ENCODE data around the gene MMP1. TPM values are rescaled to one million over a fixed set of nuclear protein-coding genes. Genes with fewer than 3 reads are reported as not detected.

Gene MMP1
- total RNA-seq, 1 experiment from 2014 or later, result not detected

DNA sequence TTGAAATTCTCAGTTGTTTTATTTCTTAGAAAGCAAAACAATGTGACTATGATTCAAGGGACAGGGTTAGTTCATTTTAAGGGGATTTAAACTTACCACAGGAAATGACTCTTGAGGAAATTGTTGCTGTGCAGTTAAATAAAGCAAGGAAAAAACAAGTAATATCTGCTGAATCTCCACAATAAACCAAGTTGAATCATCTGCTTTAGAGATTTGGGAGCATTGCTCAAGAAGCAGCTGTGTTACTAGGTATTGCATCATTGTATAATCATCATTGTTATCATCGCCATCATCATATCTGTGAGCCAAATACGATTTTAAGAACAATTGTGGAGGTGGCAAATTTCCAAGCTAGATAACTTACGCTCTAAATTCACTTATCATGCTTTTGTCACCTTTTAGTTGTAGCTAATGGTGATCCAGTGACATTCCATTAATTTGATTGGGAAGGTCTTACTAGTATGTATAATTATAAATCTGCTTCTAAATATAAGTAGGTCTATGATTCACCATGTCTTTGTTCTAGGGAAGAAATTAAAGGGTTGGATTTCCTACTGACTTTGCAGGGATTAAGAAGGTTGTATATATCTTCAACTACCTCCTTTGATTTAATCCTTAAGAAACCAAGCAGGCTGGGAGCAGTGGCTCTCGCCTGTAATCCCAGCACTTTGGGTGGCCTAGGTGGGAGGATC, 37.5 kb downstream of the MMP1 start:
- ATAC-seq, result no peak
- Mint-ChIP-seq H3K4me1 (peaks cover 16% of the 10 kb centered on the region), H3K36me3 (no peaks in the 10 kb centered on the region), H3K27ac (no peak overlapping the region), H3K27me3 (ENCODE audit: low read depth) (no peaks in the 10 kb centered on the region; the same call in 1 of the 2 replicates), H3K4me3 (no peak overlapping the region), H3K9me3 (no peaks in the 10 kb centered on the region)
- DNase-seq (ENCODE audit: low spot score), result no peak
- TF ChIP-seq, protein P1, sequence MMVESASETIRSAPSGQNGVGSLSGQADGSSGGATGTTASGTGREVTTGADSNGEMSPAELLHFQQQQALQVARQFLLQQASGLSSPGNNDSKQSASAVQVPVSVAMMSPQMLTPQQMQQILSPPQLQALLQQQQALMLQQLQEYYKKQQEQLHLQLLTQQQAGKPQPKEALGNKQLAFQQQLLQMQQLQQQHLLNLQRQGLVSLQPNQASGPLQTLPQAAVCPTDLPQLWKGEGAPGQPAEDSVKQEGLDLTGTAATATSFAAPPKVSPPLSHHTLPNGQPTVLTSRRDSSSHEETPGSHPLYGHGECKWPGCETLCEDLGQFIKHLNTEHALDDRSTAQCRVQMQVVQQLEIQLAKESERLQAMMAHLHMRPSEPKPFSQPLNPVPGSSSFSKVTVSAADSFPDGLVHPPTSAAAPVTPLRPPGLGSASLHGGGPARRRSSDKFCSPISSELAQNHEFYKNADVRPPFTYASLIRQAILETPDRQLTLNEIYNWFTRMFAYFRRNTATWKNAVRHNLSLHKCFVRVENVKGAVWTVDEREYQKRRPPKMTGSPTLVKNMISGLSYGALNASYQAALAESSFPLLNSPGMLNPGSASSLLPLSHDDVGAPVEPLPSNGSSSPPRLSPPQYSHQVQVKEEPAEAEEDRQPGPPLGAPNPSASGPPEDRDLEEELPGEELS (CRISPR knock-in tag; IDR thresholded peaks at IDR 0.05), result no peak
- TF ChIP-seq CREB1 (CRISPR knock-in tag; IDR thresholded peaks at IDR 0.05), result no peak
- TF ChIP-seq, protein P2, sequence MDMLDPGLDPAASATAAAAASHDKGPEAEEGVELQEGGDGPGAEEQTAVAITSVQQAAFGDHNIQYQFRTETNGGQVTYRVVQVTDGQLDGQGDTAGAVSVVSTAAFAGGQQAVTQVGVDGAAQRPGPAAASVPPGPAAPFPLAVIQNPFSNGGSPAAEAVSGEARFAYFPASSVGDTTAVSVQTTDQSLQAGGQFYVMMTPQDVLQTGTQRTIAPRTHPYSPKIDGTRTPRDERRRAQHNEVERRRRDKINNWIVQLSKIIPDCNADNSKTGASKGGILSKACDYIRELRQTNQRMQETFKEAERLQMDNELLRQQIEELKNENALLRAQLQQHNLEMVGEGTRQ (CRISPR knock-in tag; IDR thresholded peaks at IDR 0.05), result no peak
- no peak for TF ChIP-seq ATF6 (CRISPR knock-in tag; IDR thresholded peaks at IDR 0.05)
- TF ChIP-seq ZNF416 (CRISPR knock-in tag; IDR thresholded peaks at IDR 0.05), result no peak
- TF ChIP-seq NR2C2 (CRISPR knock-in tag; IDR thresholded peaks at IDR 0.05), result no peak
- no peak for TF ChIP-seq JAZF1 (CRISPR knock-in tag; IDR thresholded peaks at IDR 0.05)
- no peak for TF ChIP-seq ZNF138 (CRISPR knock-in tag; conservative IDR thresholded peaks at IDR 0.05)
- no peak for TF ChIP-seq GTF2I (CRISPR knock-in tag; conservative IDR thresholded peaks at IDR 0.05)
- no peak for TF ChIP-seq HMGXB4 (CRISPR knock-in tag; IDR thresholded peaks at IDR 0.05)
- no peak for TF ChIP-seq ESRRA (CRISPR knock-in tag; IDR thresholded peaks at IDR 0.05; ENCODE audit: borderline replicate concordance)
- TF ChIP-seq ZNF425 (CRISPR knock-in tag; conservative IDR thresholded peaks at IDR 0.05), result no peak
- no peak for TF ChIP-seq USF1 (CRISPR knock-in tag; IDR thresholded peaks at IDR 0.05)
- TF ChIP-seq, protein P3, sequence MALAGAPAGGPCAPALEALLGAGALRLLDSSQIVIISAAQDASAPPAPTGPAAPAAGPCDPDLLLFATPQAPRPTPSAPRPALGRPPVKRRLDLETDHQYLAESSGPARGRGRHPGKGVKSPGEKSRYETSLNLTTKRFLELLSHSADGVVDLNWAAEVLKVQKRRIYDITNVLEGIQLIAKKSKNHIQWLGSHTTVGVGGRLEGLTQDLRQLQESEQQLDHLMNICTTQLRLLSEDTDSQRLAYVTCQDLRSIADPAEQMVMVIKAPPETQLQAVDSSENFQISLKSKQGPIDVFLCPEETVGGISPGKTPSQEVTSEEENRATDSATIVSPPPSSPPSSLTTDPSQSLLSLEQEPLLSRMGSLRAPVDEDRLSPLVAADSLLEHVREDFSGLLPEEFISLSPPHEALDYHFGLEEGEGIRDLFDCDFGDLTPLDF (CRISPR knock-in tag; IDR thresholded peaks at IDR 0.05), result no peak
- TF ChIP-seq ZMAT4 (CRISPR knock-in tag; IDR thresholded peaks at IDR 0.05), result no peak
- TF ChIP-seq, protein P4, sequence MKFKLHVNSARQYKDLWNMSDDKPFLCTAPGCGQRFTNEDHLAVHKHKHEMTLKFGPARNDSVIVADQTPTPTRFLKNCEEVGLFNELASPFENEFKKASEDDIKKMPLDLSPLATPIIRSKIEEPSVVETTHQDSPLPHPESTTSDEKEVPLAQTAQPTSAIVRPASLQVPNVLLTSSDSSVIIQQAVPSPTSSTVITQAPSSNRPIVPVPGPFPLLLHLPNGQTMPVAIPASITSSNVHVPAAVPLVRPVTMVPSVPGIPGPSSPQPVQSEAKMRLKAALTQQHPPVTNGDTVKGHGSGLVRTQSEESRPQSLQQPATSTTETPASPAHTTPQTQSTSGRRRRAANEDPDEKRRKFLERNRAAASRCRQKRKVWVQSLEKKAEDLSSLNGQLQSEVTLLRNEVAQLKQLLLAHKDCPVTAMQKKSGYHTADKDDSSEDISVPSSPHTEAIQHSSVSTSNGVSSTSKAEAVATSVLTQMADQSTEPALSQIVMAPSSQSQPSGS (CRISPR knock-in tag; IDR thresholded peaks at IDR 0.05; ENCODE audit: borderline replicate concordance, low read depth), result no peak
- no peak for TF ChIP-seq ATF1 (CRISPR knock-in tag; IDR thresholded peaks at IDR 0.05)
- no peak for TF ChIP-seq CDX4 (CRISPR knock-in tag; IDR thresholded peaks at IDR 0.05; ENCODE audit: borderline replicate concordance)
- TF ChIP-seq ZNF263 (CRISPR knock-in tag; IDR thresholded peaks at IDR 0.05; ENCODE audit: low read depth), result no peak
- ChIA-PET POLR2A (no interaction called here), CTCF (interaction anchor here (1.6 kb wide), 1 partner anchor 20 kb away, joined by 9 read pairs; the partner anchor contains the start of gene MMP10)

Data from WTC11 (cell line).